GM04504 (cell line): ENCODE measurements around the gene DYNC1I1.
"Not testable (repeated sequence)": the region's sequence is repeated elsewhere in the genome, so short reads cannot be mapped to it uniquely, and the experiment has no call there.

ENCODE experiments used
- DNase-seq: peaks from one replicate; pipeline ENCODE4 v3.0.0-alpha.2; 2012; ENCODE audit warnings: low read depth

The DYNC1I1 gene

GRCh38 chr7:95910341-95910740, 138.0 kb downstream of the DYNC1I1 start:
- DNase-seq: no peak

GRCh38 chr7:95915731-95916130, 143.4 kb downstream of the DYNC1I1 start:
- no peak for DNase-seq

GRCh38 chr7:95916573-95917297, 144.4 kb downstream of the DYNC1I1 start:
- peak; percentile 35 for DNase-seq

- DNase-seq: no peak
Measured at GRCh38 chr7:95917634-95918033, 145.3 kb downstream of the DYNC1I1 start.

- DNase-seq: no peak
Measured at GRCh38 chr7:95919556-95919955, 147.2 kb downstream of the DYNC1I1 start.

- peak; percentile 40 for DNase-seq
Measured at GRCh38 chr7:95921543-95921942, 149.2 kb downstream of the DYNC1I1 start.

GRCh38 chr7:95922191-95922590, 149.8 kb downstream of the DYNC1I1 start:
- DNase-seq: peak; percentile 10

GRCh38 chr7:95925236-95925635, 152.9 kb downstream of the DYNC1I1 start:
- DNase-seq: no peak

GRCh38 chr7:95925971-95926370, 153.6 kb downstream of the DYNC1I1 start:
- DNase-seq: no peak

GRCh38 chr7:95927756-95928155, 155.4 kb downstream of the DYNC1I1 start:
- no peak for DNase-seq

GRCh38 chr7:95929710-95930280, 157.4 kb downstream of the DYNC1I1 start:
- DNase-seq: no peak

- no peak for DNase-seq
Measured at GRCh38 chr7:95931460-95932232, 159.3 kb downstream of the DYNC1I1 start.

GRCh38 chr7:95933618-95934017, 161.3 kb downstream of the DYNC1I1 start:
- DNase-seq: no peak

- DNase-seq: not testable (repeated sequence)
Measured at GRCh38 chr7:95944867-95945266, 172.5 kb downstream of the DYNC1I1 start.

- peak; percentile 10 for DNase-seq
Measured at GRCh38 chr7:95950698-95951097, 178.3 kb downstream of the DYNC1I1 start.

GRCh38 chr7:95951531-95951930, 179.2 kb downstream of the DYNC1I1 start:
- no peak for DNase-seq

- no peak for DNase-seq
Measured at GRCh38 chr7:95951997-95952795, 179.8 kb downstream of the DYNC1I1 start.

- DNase-seq: no peak
Measured at GRCh38 chr7:95952851-95953250, 180.5 kb downstream of the DYNC1I1 start.

GRCh38 chr7:95955748-95956147, 183.4 kb downstream of the DYNC1I1 start:
- DNase-seq: no peak

- no peak for DNase-seq
Measured at GRCh38 chr7:95957510-95957909, 185.2 kb downstream of the DYNC1I1 start.

GRCh38 chr7:95960706-95961244, 188.4 kb downstream of the DYNC1I1 start:
- DNase-seq: no peak

- DNase-seq: no peak
Measured at GRCh38 chr7:95963446-95963990, 191.2 kb downstream of the DYNC1I1 start.
